ENCODE results near the gene AFG1L.

- TF ChIP-seq CTCF (conservative IDR thresholded peaks at IDR 0.05 in 1 of 2, IDR thresholded peaks at IDR 0.05 in 1 of 2; ENCODE audit: low read depth in 1 of 2, low read length in 2 of 2) = no peak
- TF ChIP-seq EZH2 (IDR thresholded peaks at IDR 0.05; ENCODE audit: low read length, missing control alignments) = no peak
Measured at GRCh38 chr6:108294727-108295625, at the start of gene AFG1L.
